Measurements from ENCODE around the gene LRRIQ1.
"Not testable (repeated sequence)": the region's sequence is repeated elsewhere in the genome, so short reads cannot be mapped to it uniquely, and the experiment has no call there.

Gene LRRIQ1, protein sequence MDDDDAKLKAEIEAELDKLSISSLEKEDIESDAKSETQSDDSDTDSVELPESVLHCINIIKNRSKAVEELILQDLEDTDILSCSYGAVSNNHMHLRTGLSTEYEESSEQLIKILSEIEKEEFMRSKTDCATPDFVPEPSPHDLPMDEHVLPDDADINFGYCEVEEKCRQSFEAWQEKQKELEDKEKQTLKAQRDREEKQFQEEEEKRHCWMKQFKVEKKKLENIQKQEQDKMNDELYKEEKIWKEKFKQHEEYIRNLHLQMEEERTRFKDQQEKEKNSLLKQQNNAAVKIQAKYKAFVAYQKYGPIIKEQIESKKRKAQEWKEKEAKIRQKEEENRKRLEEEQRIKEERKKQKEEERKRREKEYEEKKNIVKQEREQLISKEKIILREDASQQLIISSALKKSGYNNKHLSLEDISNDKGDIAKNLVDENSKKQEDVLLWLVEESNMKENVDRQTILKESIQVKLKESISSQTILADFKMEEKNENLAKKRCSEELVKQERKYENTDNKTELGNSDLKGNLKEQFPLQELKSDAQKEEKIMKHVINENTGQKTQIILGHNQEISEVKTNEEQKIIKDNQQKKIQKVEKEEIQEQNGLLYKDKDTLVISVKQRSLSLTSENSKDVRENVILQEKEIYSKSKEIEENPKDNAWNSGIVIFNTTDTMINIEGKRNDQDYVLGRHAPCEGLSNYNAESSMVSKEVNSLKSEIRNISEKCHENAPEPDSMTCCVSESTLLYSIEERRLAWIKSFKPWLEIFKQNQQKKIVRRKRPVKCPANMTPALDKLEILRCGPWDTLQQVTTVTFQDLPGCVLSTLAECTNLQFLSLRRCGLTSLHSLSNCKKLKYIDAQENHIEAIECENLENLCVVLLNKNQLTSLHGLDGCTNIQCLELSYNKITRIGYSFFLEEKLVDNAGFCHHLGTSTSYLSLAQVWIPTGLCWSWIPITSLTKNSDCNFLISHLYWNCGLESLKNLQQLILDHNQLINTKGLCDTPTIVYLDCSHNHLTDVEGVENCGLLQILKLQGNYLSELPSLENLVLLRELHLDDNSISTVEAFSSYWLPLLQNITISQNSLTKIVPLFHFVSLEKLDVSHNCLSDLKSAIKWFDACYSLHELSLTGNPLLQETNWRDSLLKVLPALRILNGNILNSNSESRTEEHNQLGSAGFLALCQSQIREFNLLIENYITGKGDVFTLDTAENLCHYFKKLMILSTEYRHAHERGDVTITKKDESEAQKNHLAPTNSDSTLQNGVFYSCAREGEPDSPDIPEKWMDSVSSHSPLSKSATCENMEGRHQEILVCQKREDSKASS (N-terminal part only)

DNA sequence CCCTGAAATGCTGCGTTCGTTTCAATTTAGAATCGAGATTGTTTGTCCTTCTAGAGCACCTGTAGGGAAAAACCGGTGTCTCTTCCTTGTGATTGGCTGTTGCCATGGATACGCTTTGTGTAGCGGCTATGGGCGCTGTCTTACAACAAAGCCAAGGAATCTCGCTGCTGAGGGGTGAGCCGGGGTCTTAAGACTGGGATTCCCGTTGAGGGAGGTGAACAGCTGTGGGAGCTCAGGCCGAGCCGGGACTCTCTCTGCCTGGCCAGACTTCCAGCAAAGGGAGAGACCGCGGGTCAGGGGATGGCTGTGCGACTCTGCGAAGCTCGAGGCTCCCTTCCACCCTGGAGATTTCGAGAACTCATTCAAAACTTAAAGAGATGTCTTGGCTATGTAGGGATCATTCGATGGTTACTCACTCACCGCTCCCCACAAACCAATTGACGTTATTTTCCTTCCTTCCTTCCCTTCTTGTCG is at the start of gene LRRIQ1, which contains the start of gene TSPAN19:
Gene LRRIQ1 (plus strand): TSS at position 118 of the 474 bp plus-strand sequence. CDS start 1,826 bp downstream, outside the sequence.
Gene TSPAN19 (minus strand): TSS at position 44 of the 474 bp plus-strand sequence. CDS start 6,331 bp downstream, outside the sequence.
- DNase-seq: peak; percentile 93

DNA sequence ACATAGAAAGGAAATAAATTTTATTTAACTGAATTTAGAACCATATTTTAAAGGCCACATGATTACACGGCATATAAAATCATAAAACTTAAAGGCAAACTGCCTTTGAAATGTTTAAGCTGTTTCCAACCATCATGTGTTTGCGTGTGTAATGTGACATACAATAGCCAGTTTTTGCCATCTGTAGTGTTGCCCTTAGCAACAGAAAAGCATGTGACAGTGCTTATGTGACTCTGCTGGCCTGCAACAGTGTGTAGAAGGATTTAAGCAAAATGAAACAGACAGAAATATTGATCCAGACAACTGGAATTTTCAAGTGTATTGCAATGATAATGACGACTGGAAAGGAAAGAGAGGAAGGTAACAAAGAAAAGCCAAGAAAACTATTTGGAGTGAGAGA is 49.6 kb upstream of the LRRIQ1 start:
- DNase-seq: peak; percentile 44

DNA sequence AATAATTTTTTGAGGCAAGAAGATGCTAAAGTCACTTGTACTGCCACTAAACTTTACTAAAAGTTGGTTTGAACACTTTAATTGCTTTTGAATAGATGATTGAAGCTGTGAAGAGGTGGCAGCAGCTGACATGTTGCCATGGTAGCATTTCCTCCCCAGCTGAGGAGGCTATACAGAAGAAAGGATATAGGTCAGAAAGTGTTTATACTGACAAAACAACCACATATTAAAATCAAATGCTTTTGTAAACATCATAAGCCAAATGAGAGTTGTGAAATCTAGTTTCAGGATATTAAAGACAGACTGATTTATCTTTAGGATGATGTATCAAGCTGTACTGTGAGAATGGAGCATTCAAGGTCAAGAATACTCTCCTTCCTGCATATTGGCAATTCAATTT is 41.7 kb upstream of the LRRIQ1 start:
- DNase-seq: peak; percentile 51

DNA sequence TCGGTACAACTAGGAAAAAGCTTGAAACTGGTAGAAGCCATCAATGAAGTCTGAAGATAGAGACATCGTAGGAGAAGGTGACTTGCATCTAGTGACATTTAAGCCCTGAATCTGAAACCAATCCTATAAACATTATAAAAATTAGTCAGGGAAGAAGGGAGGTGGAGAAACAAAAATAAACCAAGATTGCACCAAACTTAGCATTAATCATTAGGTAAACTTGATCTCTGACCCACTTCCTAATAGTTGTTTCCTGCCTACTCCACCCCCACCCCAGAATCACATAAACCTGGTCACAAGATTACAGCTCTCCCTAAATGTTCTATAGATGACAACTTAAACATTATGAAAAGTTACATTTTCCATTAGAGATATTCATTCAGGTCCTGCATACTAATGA is 40.5 kb upstream of the LRRIQ1 start:
- DNase-seq: no peak

DNA sequence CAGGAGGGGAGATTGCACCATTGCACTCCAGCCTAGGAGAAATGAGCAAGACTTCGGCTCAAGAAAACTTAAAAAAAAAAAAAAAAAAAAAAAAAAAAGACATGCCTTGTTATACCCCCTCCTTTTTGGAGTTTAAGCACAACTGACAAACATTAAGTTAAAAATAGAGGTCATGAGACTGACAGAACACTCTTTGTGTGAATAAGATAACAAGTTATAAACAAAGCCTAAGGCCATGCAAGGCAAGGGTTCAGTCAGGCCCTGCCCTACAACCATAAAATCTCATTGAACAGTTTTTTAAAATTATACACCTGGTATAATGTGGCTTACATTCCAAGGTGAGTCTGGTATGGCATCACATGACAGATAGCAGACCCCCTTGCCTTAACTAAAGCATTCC is 39.4 kb upstream of the LRRIQ1 start:
- no peak for DNase-seq

DNA sequence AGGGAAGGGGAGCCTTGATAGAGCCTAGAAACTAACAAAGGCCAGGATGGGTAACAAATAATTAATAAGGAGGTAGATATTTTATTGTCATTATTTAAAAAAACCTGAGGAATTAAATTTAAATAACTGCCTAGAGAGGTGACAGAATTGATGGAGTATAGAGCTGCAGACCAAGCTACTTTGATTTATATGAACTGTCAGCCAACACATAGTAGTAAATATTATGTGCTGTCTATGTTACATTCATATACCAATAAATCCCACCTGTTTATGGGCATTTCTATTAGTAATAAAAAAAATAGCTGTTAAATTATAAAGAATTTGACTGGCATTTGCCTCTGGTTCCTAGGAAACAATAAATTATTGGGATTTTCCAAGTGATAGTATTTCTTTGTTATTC is 37.8 kb upstream of the LRRIQ1 start:
- no peak for DNase-seq

DNA sequence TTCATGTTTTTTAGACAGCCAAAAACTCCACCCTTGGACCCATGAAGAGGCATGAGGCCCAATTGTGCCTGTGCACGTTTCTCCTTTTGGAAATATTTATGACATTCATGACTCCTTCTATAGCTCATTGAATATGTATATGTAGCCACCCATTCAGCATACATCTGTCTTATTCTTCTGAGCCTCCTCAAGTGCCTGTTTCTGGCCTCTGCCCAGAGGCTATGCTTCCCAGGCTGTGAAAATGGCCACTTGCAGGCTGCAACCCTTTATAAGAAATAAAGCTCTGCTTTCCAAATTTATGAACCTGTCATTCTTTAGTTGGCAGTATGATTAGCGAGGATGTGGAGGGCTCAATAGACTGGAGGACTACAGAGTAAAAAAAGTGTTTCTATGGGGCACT is 35.4 kb upstream of the LRRIQ1 start:
- DNase-seq: no peak

DNA sequence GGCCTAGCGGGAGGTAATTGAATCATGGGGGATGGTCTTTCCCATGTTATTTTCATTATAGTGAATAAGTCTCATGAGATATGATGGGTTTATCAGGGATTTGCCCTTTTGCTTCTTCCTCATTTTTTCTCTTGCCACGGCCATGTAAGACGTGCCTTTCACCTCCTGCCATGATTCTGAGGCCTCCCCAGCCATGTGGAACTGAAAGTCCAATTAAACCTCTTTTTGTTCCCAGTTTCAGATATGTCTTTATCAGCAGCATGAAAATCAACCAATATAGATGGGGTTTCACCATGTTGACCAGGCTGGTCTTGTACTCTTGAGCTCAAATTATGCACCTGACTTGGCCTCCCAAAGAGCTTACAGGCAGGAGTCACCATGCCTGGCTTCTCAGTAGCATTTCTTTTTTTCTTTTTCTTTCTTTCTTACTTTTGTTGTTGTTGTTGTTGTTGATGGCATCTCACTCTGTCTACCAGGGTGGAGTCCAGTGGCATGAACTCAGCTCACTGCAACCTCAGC is 33.3 kb upstream of the LRRIQ1 start:
- no peak for DNase-seq

DNA sequence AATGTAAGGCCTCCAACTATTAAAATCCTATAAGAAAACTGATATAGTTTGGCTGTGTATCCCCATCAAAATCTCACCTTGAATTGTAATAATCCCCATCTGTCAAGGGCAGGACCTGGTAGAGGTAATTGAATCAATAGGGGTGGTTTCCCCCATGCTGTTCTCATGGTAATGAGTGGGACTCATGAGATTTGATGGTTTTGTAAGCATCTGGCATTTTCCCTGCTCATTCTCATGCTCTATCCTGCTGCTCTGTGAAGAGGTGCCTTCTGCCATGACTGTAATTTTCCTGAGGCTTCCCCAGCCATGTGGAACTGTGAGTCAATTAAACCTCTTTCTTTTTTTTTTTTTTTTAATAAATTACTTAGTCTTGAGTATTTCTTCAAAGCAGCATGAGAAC is 31.9 kb upstream of the LRRIQ1 start:
- DNase-seq: no peak

DNA sequence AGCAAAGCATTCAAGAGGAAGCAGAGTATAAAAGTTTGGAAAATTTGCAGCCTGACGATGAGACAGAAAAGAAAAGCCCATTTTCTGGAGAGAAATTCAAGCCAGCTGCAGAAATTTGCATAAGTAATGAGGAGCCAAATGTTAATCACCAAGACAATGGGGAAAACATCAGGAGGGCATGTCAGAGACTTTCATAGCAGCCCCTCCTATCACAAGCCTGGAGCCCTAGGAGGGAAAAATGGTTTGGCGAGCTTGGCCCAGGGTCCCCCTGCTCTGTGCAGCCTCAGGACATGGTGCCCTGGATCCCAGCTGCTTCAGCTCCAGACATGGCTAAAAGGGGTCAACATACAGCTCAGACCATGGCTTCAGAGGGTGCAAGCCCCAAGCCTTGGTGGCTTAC is 31.1 kb upstream of the LRRIQ1 start:
- not testable (repeated sequence) for DNase-seq

DNA sequence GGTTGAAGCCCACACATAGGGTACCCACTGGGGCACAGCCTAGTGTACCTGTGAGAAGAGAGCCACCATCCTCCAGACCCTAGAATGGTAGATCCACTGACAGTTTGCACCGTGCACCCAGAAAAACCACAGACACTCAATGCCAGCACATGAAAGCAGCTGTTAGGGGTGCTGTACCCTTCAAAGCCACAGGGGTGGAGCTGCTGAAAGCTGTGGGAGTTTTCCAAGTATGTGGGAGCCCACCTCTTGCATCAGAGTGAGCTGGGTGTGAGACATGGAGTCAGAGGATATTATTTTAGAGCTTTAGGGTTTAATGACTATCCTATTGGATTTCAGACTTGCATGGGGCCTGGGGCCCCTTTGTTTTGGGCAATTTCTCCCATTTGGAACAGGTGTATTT is 30.5 kb upstream of the LRRIQ1 start:
- no peak for DNase-seq

DNA sequence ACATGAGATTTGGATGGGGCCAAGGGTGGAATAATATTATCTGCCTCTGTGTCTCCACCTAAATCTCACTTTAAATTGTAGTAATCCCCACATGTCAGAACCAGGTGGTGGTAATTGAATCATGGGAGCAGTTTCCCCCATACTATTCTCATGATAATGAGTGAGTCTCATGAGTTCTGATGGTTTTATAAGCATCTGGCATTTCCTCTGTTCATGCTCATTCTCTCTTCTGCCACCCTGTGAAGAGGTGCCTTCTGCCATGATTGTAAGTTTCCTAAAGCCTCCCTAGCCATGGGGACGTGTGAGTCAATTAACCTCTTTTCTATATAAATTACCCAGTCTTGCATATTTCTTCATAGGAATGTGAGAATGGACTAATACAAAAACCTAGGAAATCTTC is 29.9 kb upstream of the LRRIQ1 start:
- DNase-seq: no peak

DNA sequence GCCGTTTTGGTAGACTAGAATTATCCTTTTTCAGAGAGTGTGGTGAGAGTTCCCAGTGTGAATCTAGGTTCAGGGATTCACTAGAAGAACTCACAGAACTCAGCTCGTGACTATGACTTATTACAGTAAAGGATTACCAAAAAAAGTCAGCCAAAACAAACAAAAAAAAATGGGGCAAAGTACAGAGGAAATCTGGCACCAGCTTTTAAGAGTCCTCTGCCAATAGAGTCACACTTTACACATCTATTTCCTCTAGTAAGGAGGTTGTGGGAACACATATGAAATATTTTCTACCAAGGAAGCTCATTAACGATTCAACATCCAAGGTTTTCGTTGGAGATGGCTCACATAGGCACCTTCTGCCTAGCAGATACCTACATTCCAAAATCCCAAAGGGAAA is 28.3 kb upstream of the LRRIQ1 start:
- DNase-seq: no peak

DNA sequence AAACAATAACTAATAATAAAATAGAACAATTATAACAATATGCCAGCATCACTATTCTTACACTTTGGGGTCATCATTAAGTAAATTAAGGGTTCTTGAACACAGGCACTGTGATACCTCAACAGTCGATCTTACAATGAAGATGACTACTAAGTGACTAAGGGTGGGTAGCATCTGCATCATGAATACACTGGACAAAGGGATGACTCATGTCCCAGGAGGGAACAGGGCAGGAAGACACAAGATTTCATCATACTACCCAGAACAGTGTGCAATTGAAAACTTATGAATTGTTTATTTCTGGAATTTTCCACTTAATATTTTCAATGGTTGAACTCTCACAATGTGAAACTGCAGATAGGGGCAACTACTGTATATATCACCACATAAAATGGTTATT is 19.7 kb upstream of the LRRIQ1 start:
- no peak for DNase-seq

DNA sequence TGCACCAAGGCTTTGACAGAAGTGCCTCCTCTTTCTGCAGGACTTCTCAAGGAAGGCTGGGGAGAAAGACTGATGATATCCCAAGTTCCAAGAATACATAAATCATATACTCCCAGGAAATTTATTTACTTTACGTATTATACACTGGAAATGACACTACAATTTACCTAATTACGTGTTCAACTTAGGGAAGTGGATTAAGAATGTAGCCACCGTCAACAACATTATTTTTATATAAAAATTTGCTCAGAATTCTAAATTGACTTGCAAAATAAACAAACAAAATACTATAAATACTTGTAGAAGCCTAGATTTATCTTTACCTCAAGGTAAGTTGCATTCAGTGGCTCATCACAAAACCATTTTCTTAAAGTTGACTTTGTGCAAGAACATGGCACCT is 19.0 kb upstream of the LRRIQ1 start:
- no peak for DNase-seq

DNA sequence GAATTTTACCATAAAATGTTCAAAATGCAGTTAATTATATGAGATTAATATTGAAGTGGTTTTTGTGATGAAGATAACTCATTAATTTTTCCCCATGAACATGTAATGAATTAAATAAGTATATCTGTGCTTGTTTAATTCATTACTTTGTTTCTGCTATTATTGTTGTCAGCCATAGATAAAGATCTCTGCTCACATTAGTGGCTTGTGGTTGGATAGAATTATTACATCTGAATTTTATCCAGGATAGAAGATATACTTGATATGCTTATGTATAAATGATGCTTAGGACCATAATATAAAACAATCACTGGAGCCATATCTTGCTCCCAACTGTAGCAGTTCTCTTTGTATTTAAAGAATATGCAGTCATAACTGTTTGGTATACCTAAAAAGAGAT is 18.5 kb upstream of the LRRIQ1 start:
- DNase-seq: no peak

DNA sequence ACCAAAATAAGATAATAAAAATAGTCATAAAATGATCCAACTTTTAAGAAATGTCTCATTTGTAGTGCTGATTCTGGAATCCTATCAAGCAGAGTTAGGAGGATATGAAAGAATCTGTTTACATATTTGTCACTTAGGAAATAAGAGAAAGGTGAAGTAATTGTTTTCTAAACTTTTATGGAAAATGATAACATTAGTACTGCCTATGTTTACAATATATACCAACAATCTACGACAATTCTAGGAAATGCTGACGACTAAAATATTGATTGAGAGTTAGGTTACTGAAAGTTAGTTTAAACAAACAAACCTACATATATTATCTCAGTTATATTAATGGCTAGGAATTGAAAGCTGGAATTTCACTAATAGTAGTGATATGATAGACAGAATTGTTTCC is 18.1 kb upstream of the LRRIQ1 start:
- DNase-seq: no peak

DNA sequence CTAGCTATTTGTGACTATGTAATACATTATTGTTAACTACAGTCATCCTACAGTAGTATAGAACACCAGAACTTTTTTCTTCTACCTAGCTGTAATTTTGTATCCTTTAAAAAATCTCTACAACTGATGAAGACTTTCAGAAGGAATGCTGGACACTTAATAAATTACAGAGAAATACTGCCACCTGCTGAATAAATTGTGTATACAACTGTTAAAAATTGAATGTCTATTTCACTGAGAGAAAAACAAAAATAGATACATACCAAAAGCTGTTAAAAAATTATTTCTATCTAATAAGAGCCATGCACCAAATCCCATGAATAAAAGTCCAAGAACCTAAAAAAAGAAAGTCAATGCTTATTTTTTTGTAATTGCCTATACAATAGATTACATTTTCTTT is 6.7 kb upstream of the LRRIQ1 start:
- DNase-seq: peak; percentile 37

DNA sequence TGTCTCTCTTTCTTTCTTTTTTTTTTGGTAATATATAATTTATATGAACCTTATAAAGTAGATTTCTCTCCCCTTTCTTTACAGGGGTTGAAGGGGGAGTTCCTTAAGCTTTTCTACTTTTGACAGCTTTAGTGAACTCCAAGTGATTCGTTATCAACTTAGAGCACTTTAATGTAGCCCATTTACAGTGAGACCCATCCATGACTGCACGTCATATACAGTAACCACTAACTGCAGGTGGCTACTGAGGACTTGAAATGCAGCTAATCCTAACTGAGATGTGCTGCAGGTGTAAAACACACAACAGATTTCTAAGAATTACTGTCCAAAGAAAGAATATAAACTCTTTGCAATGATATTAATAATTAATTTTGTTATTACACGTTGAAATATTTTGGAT is 582 bp downstream of the LRRIQ1 start:
- DNase-seq: no peak

DNA sequence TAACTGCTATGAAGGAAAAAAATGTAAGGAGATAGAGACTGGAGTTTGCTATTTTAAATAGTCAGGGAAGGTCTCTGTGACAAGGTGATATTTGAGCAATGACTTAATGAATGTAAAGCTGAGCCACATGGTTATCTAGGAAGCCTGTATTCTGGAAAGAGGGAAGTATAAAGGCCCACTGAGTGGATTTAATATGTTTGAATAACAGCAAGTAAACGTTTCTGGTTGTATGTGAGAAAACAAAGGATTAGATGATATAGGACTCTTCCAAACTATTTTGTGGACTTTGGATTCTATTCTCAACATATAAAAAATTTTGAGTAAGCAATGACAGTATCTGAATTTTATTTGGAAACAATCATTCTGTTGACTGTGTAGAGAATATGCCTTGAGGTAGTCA is 5.2 kb downstream of the LRRIQ1 start:
- DNase-seq: no peak

DNA sequence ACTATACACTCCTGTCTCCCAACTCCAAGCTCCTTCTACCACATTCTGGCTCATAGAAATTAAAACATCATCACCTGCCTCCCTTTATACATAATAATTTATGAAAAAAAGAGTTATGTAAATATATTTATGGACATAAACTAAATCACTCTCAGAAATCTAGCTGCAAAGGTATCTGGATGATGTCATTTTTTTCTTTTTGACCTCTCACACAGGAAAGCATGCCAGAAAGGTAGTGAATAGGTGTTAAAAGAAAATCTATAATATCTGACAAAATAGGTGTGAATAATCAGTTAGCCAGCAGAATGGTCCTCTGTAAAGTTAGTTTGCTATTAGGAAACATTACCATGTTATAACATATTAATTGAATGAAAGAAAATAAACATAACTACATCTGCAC is 7.7 kb downstream of the LRRIQ1 start:
- DNase-seq: no peak

DNA sequence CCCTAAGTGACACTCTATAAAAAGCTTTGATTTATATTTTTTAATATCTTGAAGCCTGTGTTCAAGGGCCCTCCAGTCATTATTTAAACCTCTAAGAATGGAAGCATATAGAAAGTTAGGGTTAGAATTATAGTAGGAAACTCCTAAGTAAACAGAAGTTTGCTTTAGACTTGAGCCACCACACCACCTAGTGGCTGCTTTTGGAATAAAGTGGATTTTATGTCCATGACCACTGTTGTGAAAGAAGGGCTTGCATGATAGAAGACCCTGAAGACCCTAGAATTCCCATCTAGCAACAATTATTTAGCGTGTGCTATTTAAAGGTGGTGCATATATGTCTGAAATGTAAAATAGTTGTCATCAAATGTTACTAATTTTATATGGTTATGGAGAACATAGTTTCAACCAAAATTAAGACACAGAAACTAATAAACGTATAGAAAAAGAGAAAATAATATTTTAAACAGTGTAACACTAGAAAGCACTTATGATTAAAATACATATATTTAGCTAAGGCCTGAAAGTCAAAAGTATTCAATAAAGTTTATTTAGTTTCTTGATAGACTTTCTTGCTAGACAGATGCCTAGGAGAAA is 21.3 kb downstream of the LRRIQ1 start:
- DNase-seq: peak; percentile 11
